IMR-90 (cell line): Measurements from ENCODE around the gene FBLN7. TPM values are rescaled to one million over a fixed set of nuclear protein-coding genes. Genes with fewer than 3 reads are reported as not detected.

Experiments
- ATAC-seq: fragments of 200-7000 bp; cut with Tn5 transposase; 2 replicates; pipeline ENCODE4 v1.9.1; 2020; ENCODE audit warnings: low read depth, mild to moderate bottlenecking, moderate library complexity
- BruUV-seq: library from RNA; stranded (reverse); fragments of 400-500 nt; replicated peaks from 2 replicates; lab custom pipeline; 2021; lab: Mats Ljungman, UMichigan
- CTCF ChIA-PET: fragments of 300-600 bp; formaldehyde crosslinking; extraction: SDS; loops from one replicate; lab custom pipeline; 2021; ENCODE audit warnings: antibody characterized with exemption; lab: Yijun Ruan, JAX
- POLR2A ChIA-PET: fragments of 300-600 bp; sonication (Branson Sonifier 250); formaldehyde crosslinking; loops from one replicate; lab custom pipeline; 2022; ENCODE audit warnings: antibody characterized with exemption; ENCODE audit not compliant: unreplicated experiment; lab: Charles Lee
- DNase-seq: peaks from one replicate; pipeline ENCODE4 v3.0.0; 2013
- H2AFZ ChIP-seq: replicated peaks from 2 replicates; pipeline ENCODE3; 2013; ENCODE audit warnings: low read length, mild to moderate bottlenecking; ENCODE audit not compliant: poor library complexity
- H2AK5ac ChIP-seq: 2 replicates; pipeline ENCODE4 v1.6.1; 2013; ENCODE audit warnings: low read depth, low read length, inconsistent platforms
- H2AK9ac ChIP-seq: replicated peaks from 2 replicates; pipeline ENCODE3; 2013; ENCODE audit warnings: mild to moderate bottlenecking, low read depth, low read length, moderate library complexity; ENCODE audit not compliant: poor library complexity
- H2BK120ac ChIP-seq: 2 replicates; pipeline ENCODE4 v1.6.1; 2013; ENCODE audit warnings: low read depth, low read length, inconsistent platforms
- H2BK15ac ChIP-seq: 3 replicates; pipeline ENCODE4 v1.6.1; 2013; ENCODE audit warnings: low read depth, low read length, inconsistent platforms
- H2BK20ac ChIP-seq: 2 replicates; pipeline ENCODE4 v1.6.1; 2013; ENCODE audit warnings: low read depth, mild to moderate bottlenecking, inconsistent platforms, low read length, moderate library complexity
- H2BK5ac ChIP-seq: 2 replicates; pipeline ENCODE4 v1.6.1; 2013; ENCODE audit warnings: mild to moderate bottlenecking, low read depth, low read length, inconsistent platforms; ENCODE audit not compliant: poor library complexity, severe bottlenecking
- H3K14ac ChIP-seq: replicated peaks from 2 replicates; pipeline ENCODE4 v1.6.1; 2013; ENCODE audit warnings: low read depth, low read length, inconsistent platforms
- H3K18ac ChIP-seq: 2 replicates; pipeline ENCODE4 v1.6.1; 2013; ENCODE audit warnings: low read depth, low read length, control low read depth
- H3K23ac ChIP-seq: 2 replicates; pipeline ENCODE4 v1.6.1; 2013; ENCODE audit warnings: low read depth, low read length, inconsistent platforms
- H3K27ac ChIP-seq: 2 replicates; pipeline ENCODE4 v1.5.1; 2013; ENCODE audit warnings: mild to moderate bottlenecking, control low read depth, low read length; ENCODE audit not compliant: insufficient read depth
- H3K27me3 ChIP-seq: 2 replicates; pipeline ENCODE4 v1.6.1; 2013; ENCODE audit warnings: low read length; ENCODE audit not compliant: control insufficient read depth, insufficient read depth
- H3K36me3 ChIP-seq: 2 replicates; pipeline ENCODE4 v1.6.1; 2013; ENCODE audit warnings: low read length, mixed read lengths; ENCODE audit not compliant: control insufficient read depth, insufficient read depth
- H3K4ac ChIP-seq: 2 replicates; pipeline ENCODE4 v1.6.1; 2013; ENCODE audit warnings: low read depth, low read length, inconsistent platforms
- H3K4me1 ChIP-seq: 2 replicates; pipeline ENCODE4 v1.6.1; 2013; ENCODE audit warnings: low read length, mixed read lengths; ENCODE audit not compliant: control insufficient read depth, insufficient read depth
- H3K4me2 ChIP-seq: 2 replicates; pipeline ENCODE4 v1.6.1; 2013; ENCODE audit warnings: low read depth, mild to moderate bottlenecking, control low read depth, low read length, moderate library complexity
- H3K4me3 ChIP-seq: 2 replicates; pipeline ENCODE4 v1.5.1; 2013; ENCODE audit warnings: low read depth, mild to moderate bottlenecking, control low read depth, low read length, moderate library complexity; ENCODE audit not compliant: insufficient read depth
- H3K56ac ChIP-seq: 2 replicates; pipeline ENCODE4 v1.6.1; 2013; ENCODE audit warnings: low read length, inconsistent platforms; ENCODE audit not compliant: insufficient read depth; ENCODE audit errors: extremely low read depth
- H3K79me1 ChIP-seq, 2 experiments: 2 replicates each; pipeline ENCODE4 v1.6.1; 2013; ENCODE audit warnings: low read length in 2 of 2, inconsistent platforms in 1 of 2, low read depth in 1 of 2
- H3K9ac ChIP-seq: 2 replicates; pipeline ENCODE4 v1.6.1; 2013; ENCODE audit warnings: low read depth, low read length, control low read depth
- H3K9me1 ChIP-seq: 2 replicates; pipeline ENCODE4 v1.6.1; 2013; ENCODE audit warnings: low read length, inconsistent platforms; ENCODE audit not compliant: insufficient read depth
- H3K9me3 ChIP-seq: 2 replicates; pipeline ENCODE4 v1.6.1; 2013; ENCODE audit warnings: low read length; ENCODE audit not compliant: control insufficient read depth, insufficient read depth
- H4K20me1 ChIP-seq: 2 replicates; pipeline ENCODE4 v1.6.1; 2013; ENCODE audit warnings: low read length, inconsistent platforms; ENCODE audit not compliant: insufficient read depth
- H4K5ac ChIP-seq: 2 replicates; pipeline ENCODE4 v1.6.1; 2013; ENCODE audit warnings: mild to moderate bottlenecking, low read depth, low read length, control low read depth
- H4K8ac ChIP-seq, 2 experiments: 2 replicates each; pipeline ENCODE4 v1.6.1; 2013; ENCODE audit warnings: low read depth in 2 of 2, low read length in 2 of 2, control low read depth in 1 of 2, inconsistent platforms in 1 of 2
- H4K91ac ChIP-seq: 2 replicates; pipeline ENCODE4 v1.6.1; 2013; ENCODE audit warnings: low read depth, low read length, inconsistent platforms; ENCODE audit not compliant: insufficient read depth
- BHLHE40 ChIP-seq: fragments of 150-350 bp; IDR thresholded peaks from 2 replicates; pipeline ENCODE4 v1.6.1; 2016; ENCODE audit warnings: mild to moderate bottlenecking, low read depth, low read length
- CEBPB ChIP-seq: IDR thresholded peaks from 2 replicates; pipeline ENCODE4 v1.6.1; 2012; ENCODE audit warnings: low read depth, low read length, improper control_type of control experiment
- CHD1 ChIP-seq: IDR thresholded peaks from 2 replicates; pipeline ENCODE4 v1.6.1; 2012; ENCODE audit warnings: low read depth, low read length, improper control_type of control experiment
- CTCF ChIP-seq: conservative IDR thresholded peaks from 2 replicates; pipeline ENCODE4 v1.5.1; 2012; ENCODE audit warnings: mild to moderate bottlenecking, low read depth, low read length, improper control_type of control experiment
- ELK1 ChIP-seq: fragments of 150-350 bp; IDR thresholded peaks from 2 replicates; pipeline ENCODE4 v1.6.1; 2016; ENCODE audit warnings: low read depth, mild to moderate bottlenecking, low read length, moderate library complexity, borderline replicate concordance
- FOS ChIP-seq: fragments of 150-350 bp; IDR thresholded peaks from 2 replicates; pipeline ENCODE4 v1.6.1; 2016; ENCODE audit warnings: low read depth, low read length
- MAFK ChIP-seq: IDR thresholded peaks from 2 replicates; pipeline ENCODE4 v1.6.1; 2012; ENCODE audit warnings: low read depth, low read length, improper control_type of control experiment
- MAZ ChIP-seq: IDR thresholded peaks from 2 replicates; pipeline ENCODE4 v1.6.1; 2012; ENCODE audit warnings: low read depth, mild to moderate bottlenecking, low read length, improper control_type of control experiment, moderate library complexity, borderline replicate concordance
- MXI1 ChIP-seq: IDR thresholded peaks from 2 replicates; pipeline ENCODE4 v1.6.1; 2012; ENCODE audit warnings: low read depth, mild to moderate bottlenecking, low read length, moderate library complexity, borderline replicate concordance
- NFE2L2 ChIP-seq: fragments of 150-350 bp; IDR thresholded peaks from 2 replicates; pipeline ENCODE4 v1.6.1; 2016; ENCODE audit warnings: low read depth, mild to moderate bottlenecking, low read length
- POLR2A ChIP-seq: IDR thresholded peaks from 2 replicates; pipeline ENCODE4 v1.6.1; 2012; ENCODE audit warnings: mild to moderate bottlenecking, low read depth, low read length
- RAD21 ChIP-seq: IDR thresholded peaks from 2 replicates; pipeline ENCODE4 v1.6.1; 2012; ENCODE audit warnings: low read length, improper control_type of control experiment
- RCOR1 ChIP-seq: IDR thresholded peaks from 2 replicates; pipeline ENCODE4 v1.6.1; 2012; ENCODE audit warnings: mild to moderate bottlenecking, low read length, improper control_type of control experiment; ENCODE audit not compliant: insufficient replicate concordance
- RFX5 ChIP-seq: IDR thresholded peaks from 2 replicates; pipeline ENCODE4 v1.8.0; 2012; ENCODE audit warnings: low read depth, mild to moderate bottlenecking, low read length, moderate library complexity
- SMC3 ChIP-seq: fragments of 150-350 bp; IDR thresholded peaks from 2 replicates; pipeline ENCODE4 v1.6.1; 2016; ENCODE audit warnings: low read depth, mild to moderate bottlenecking, antibody characterized with exemption, low read length, moderate library complexity
- USF2 ChIP-seq: fragments of 150-350 bp; IDR thresholded peaks from 2 replicates; pipeline ENCODE4 v1.6.1; 2017; ENCODE audit warnings: mild to moderate bottlenecking, antibody characterized with exemption, low read length, low read depth
- WGBS, 2 experiments: methylation state at CpG; one replicate each; pipeline versions ENCODE4 v1.1.5 to v1.1.7; 2013; ENCODE audit warnings: missing lambda C conversion rate in 2 of 2; ENCODE audit not compliant: insufficient read length in 1 of 2; ENCODE audit errors: extremely low coverage in 2 of 2; 5-methylcytosine and 5-hydroxymethylcytosine counted together
- dilution Hi-C: fragments of 300-500 bp; cut with HindIII; formaldehyde crosslinking; loops from one replicate; pipeline ENCODE4 v1.14.3; 2018; ENCODE audit warnings: low sequenced_read_pairs; ENCODE audit not compliant: unreplicated experiment
- in situ Hi-C: fragments of 300-500 bp; cut with MboI; formaldehyde crosslinking; loops from 3 replicates; pipeline ENCODE4 v1.14.3; 2019; ENCODE audit warnings: low sequenced_read_pairs, inconsistent platforms, mixed read lengths
- intact Hi-C: fragments of 100-400 bp; cut with micrococcal nuclease; formaldehyde crosslinking; loops from 2 replicates; pipeline ENCODE4 v1.10.0; 2022
- polyA plus RNA-seq, 3 experiments: library from polyadenylated mRNA; depleted of rRNA; stranded (reverse); fragments of >200 nt; gene quantifications; 2 replicates each; pipeline ENCODE4 v1.2.3, GENCODE V29; 2012; ENCODE audit warnings: low replicate concordance in 1 of 3
- total RNA-seq: library from RNA; depleted of rRNA; stranded (reverse); fragments of >200 nt; gene quantifications from 2 replicates; pipeline ENCODE4 v1.2.3, GENCODE V29; 2012

The FBLN7 gene
- total and polyA plus RNA-seq, 2 of the 4 experiments (the other 2 are of a cell fraction), result 0.18 to 1.2 TPM

GRCh38 chr2:112162341-112162740 lies 24.2 kb downstream of the FBLN7 start:
- no peak for DNase-seq
- no TSS peak for BruUV-seq

More at GRCh38 chr2:112162341-112162740, 24.2 kb downstream of the FBLN7 start:
- no peak overlapping the region for H3K14ac ChIP-seq
- no peak overlapping the region for H2BK20ac ChIP-seq
- no peak overlapping the region for H4K91ac ChIP-seq
- no peaks in the 10 kb centered on the region for H4K20me1 ChIP-seq
- no peak overlapping the region for H3K4ac ChIP-seq
- H2AFZ ChIP-seq, result no peak overlapping the region
- H3K27ac ChIP-seq, result no peak overlapping the region
- no peak overlapping the region for H4K5ac ChIP-seq
- H3K9me3 ChIP-seq, result no peaks in the 10 kb centered on the region
- H3K56ac ChIP-seq, result no peak overlapping the region
- no peak overlapping the region for H2AK5ac ChIP-seq
- no peak overlapping the region for H4K8ac ChIP-seq
- no peak overlapping the region for H3K9ac ChIP-seq
- H2BK5ac ChIP-seq, result no peak overlapping the region
- H3K4me1 ChIP-seq, result no peaks in the 10 kb centered on the region
- dilution Hi-C loops, result no loop called here
- no peak for TF ChIP-seq MXI1
- no peak for TF ChIP-seq FOS
- no peak for TF ChIP-seq RCOR1
- TF ChIP-seq MAZ, result no peak
- TF ChIP-seq CTCF, result no peak
- no peak for TF ChIP-seq BHLHE40
- TF ChIP-seq MAFK, result no peak
- TF ChIP-seq SMC3, result no peak
- no peak for TF ChIP-seq USF2
- TF ChIP-seq CEBPB, result no peak
- no peak for TF ChIP-seq CHD1
- no peak for TF ChIP-seq RAD21
- no peak for TF ChIP-seq NFE2L2
- no peak for TF ChIP-seq POLR2A
- TF ChIP-seq ELK1, result no peak
- TF ChIP-seq RFX5, result no peak
- ATAC-seq, result no peak
- H3K9me1 ChIP-seq, result peaks cover 4% of the 10 kb centered on the region; the same call in 1 of the 2 replicates
- H3K79me1 ChIP-seq, result no peaks in the 10 kb centered on the region
- no peak overlapping the region for H3K23ac ChIP-seq
- H3K27me3 ChIP-seq, result no peaks in the 10 kb centered on the region
- no peak overlapping the region for H3K4me2 ChIP-seq
- ChIA-PET POLR2A (no interaction called here), CTCF (no interaction called here)
- no peak overlapping the region for H3K18ac ChIP-seq
- no peak overlapping the region for H2AK9ac ChIP-seq
- H3K36me3 ChIP-seq, result no peaks in the 10 kb centered on the region
- 100% methylated on average over 1 of the region's 6 CpGs; no CpG with 5 or more reads in 1 of the 2 experiments for WGBS, 2 experiments
- in situ Hi-C loops, result no loop called here
- no peak overlapping the region for H2BK120ac ChIP-seq
- intact Hi-C loops, result no loop called here
- no peak overlapping the region for H3K4me3 ChIP-seq
- no peak overlapping the region for H2BK15ac ChIP-seq
